Right lobe of liver (tissue), 6 donors: ENCODE results near the gene EFHC2. TPM values are rescaled to one million over a fixed set of nuclear protein-coding genes. Genes with fewer than 3 reads are reported as not detected.
"Not testable (repeated sequence)": the region's sequence is repeated elsewhere in the genome, so short reads cannot be mapped to it uniquely, and the experiment has no call there.

Experiments used
- ATAC-seq, 4 donors: fragments of 200-7000 bp; cut with Tn5 transposase; one replicate each; pipeline ENCODE4 v1.9.1; 2020; ENCODE audit warnings: mild to moderate bottlenecking in 4 of 4, moderate library complexity in 4 of 4
- DNase-seq, 3 donors: peaks; one replicate each; pipeline ENCODE4 v3.0.0-alpha.2; 2020
- H3K27ac ChIP-seq, 3 donors: fragments of 200-600 bp; one replicate each; pipeline ENCODE4 v1.8.0; 2022
- H3K27me3 ChIP-seq, 2 donors: fragments of 200-600 bp; one replicate each; pipeline ENCODE4 v1.8.0; 2022
- H3K36me3 ChIP-seq, 4 donors: fragments of 200-600 bp; sonication (generic) in 1 of 4; one replicate each; pipeline versions ENCODE4 v1.5.1 to v1.8.0; 2017 to 2022; ENCODE audit warnings: control low read depth in 1 of 4
- H3K4me1 ChIP-seq, 4 donors: fragments of 200-600 bp; sonication (generic) in 1 of 4; one replicate each; pipeline versions ENCODE4 v1.5.1 to v1.8.0; 2017 to 2022; ENCODE audit warnings: control low read depth in 1 of 4
- H3K4me3 ChIP-seq, 3 donors: fragments of 200-600 bp; one replicate each; pipeline ENCODE4 v1.8.0; 2022
- H3K9me3 ChIP-seq, 4 donors: fragments of 200-600 bp; sonication (generic) in 1 of 4; one replicate each; pipeline versions ENCODE4 v1.5.1 to v1.8.0; 2017 to 2022; ENCODE audit warnings: control low read depth in 1 of 4
- CTCF ChIP-seq, 4 donors: fragments of 200-600 bp in 3 of 4; fragments of 450-650 bp in 1 of 4; IDR thresholded peaks; one replicate each; pipeline versions ENCODE4 v1.5.1 to v1.8.0; 2016 to 2022; ENCODE audit warnings: antibody characterized with exemption in 4 of 4, mild to moderate bottlenecking in 2 of 4
- POLR2A ChIP-seq: fragments of 450-650 bp; IDR thresholded peaks from one replicate; pipeline ENCODE4 v1.6.1; 2017; ENCODE audit warnings: antibody characterized with exemption, mild to moderate bottlenecking
- WGBS: methylation state at CpG from one replicate; pipeline ENCODE4 v1.1.6; 2018; ENCODE audit warnings: low coverage, low lambda C conversion rate; ENCODE audit not compliant: insufficient coverage; ENCODE audit errors: missing lambda C conversion rate; 5-methylcytosine and 5-hydroxymethylcytosine counted together
- intact Hi-C, 2 donors: fragments of 100-400 bp; cut with DNase I; formaldehyde crosslinking; loops; one replicate each; pipeline versions ENCODE4 v1.11.2 to v1.14.1; 2022
- total RNA-seq, 6 experiments: library from RNA; depleted of rRNA in 2 of 6; stranded (reverse); fragments of >200 nt in 2 of 6; fragmentation: NEBNext Ultra II Directional in 3 of 6; extraction: Animal tissue kit (Norgen Biotek cat#: 25700) in 3 of 6; gene quantifications; one replicate each; pipeline versions ENCODE4 v1.1.0 to v1.2.4, GENCODE V29; 2016 to 2023
- donor health status: DM: no; HTN: yes; CAD: no.
- donor health status: DM: no; HTN: no; CAD: no.
- donor health status: DM: no; HTN: no; CAD: no.
- donor health status: DM: no; HTN: yes; CAD: no.
- donor health status: DM: no; HTN: yes; CAD: no.

Gene EFHC2
- total RNA-seq, 6 experiments from 2014 or later: 0.13 TPM; not detected in 5

DNA sequence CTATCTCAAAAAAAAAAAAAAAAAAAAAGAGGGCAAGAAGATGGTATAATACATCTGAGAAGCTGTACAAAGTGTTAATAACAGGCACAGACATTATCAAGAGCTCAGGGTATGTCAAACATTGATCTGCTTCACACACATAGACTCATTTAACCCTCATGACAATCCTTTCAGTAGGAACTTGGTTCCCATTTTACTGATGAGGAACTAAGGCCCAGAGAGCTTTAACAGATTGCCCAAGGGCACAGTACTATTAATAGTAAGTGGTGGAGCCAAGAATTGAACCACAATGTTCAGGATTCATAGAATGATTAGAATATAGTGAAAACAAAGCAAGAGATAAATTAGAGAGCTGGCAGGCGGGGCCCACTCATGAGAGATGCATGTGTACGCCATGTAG is 154.4 kb downstream of the EFHC2 start:
- Histone ChIP-seq H3K27me3 (no peaks in the 10 kb centered on the region), H3K36me3 (no peaks in the 10 kb centered on the region), H3K4me1 (no peaks in the 10 kb centered on the region), H3K9me3 (no peaks in the 10 kb centered on the region), H3K27ac (no peak overlapping the region), H3K4me3 (no peak overlapping the region)
- no peak for TF ChIP-seq CTCF (IDR thresholded peaks at IDR 0.05)
- no peak for TF ChIP-seq POLR2A
- ATAC-seq: no peak
- intact Hi-C loops: no loop called here
- DNase-seq: no peak
- WGBS: 100% methylated on average over 1 of the region's 2 CpGs

DNA sequence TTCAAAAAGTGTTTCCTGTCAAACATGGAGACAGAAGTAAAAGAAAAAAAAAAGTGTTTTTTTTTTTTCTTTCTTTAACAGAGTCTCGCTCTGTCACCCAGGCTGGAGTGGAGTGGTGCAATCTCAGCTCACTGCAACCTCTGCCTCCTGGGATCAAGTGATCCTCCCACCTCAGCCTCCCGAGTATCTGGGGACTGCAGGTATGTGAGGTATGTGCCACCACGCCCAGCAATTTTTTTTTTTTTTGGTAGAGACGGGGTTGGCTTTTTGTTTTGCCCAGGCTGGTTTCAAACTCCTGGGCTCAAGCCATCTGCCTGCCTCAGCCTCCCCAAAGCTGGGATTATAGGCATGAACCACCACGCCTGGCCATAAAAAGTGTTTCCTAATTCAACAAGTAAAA is 155.6 kb downstream of the EFHC2 start:
- H3K36me3 ChIP-seq, H3K9me3 ChIP-seq, H3K4me1 ChIP-seq, H3K27me3 ChIP-seq, DNase-seq, ATAC-seq, H3K27ac ChIP-seq, H3K4me3 ChIP-seq, intact Hi-C loops: not testable (repeated sequence)
- 61% methylated on average over 5 of the region's 5 CpGs for WGBS

DNA sequence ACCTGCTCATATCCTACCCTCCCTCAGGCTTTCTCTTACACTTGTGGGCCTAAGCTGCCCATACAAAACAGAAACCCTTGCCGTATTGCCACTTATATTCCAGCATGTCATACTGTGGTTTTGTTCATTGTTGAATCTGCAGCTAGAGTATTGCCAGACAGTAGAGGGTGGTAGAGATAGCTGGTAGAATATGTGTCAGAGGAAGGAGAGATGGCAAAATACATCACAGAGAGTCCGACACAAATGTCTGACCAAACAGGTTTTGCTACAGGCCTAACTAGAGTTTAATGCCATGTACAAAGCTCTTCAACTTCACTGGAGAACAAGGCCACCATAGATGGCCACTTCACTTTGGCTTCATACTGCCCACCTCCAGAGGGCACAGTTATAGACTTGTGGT is 160.1 kb downstream of the EFHC2 start:
- Histone ChIP-seq H3K9me3 (no peaks in the 10 kb centered on the region), H3K27me3 (no peaks in the 10 kb centered on the region), H3K27ac (no peak overlapping the region), H3K4me3 (no peak overlapping the region), H3K4me1 (no peaks in the 10 kb centered on the region), H3K36me3 (no peaks in the 10 kb centered on the region)
- DNase-seq (no peak), ATAC-seq (no peak)
- TF ChIP-seq CTCF (IDR thresholded peaks at IDR 0.05): no peak
- TF ChIP-seq POLR2A: no peak
- WGBS: 66% methylated on average over 2 of the region's 2 CpGs
- intact Hi-C loops: no loop called here

- no peaks in the 10 kb centered on the region for H3K9me3 ChIP-seq
- H3K27ac ChIP-seq: no peak overlapping the region
- H3K36me3 ChIP-seq: no peaks in the 10 kb centered on the region
- ATAC-seq (no peak), DNase-seq (no peak)
- H3K27me3 ChIP-seq: no peaks in the 10 kb centered on the region
- H3K4me1 ChIP-seq: no peaks in the 10 kb centered on the region
- no peak for TF ChIP-seq POLR2A
- TF ChIP-seq CTCF (IDR thresholded peaks at IDR 0.05): no peak
- no peak overlapping the region for H3K4me3 ChIP-seq
- intact Hi-C loops: no loop called here
- 76% methylated on average over 6 of the region's 6 CpGs for WGBS
Measured at GRCh38 chrX:44178274-44179053, 165.0 kb downstream of the EFHC2 start.

- TF ChIP-seq POLR2A (no peak), CTCF (IDR thresholded peaks at IDR 0.05) (no peak)
- intact Hi-C loops: no loop called here
- DNase-seq (no peak), ATAC-seq (no peak)
- Histone ChIP-seq H3K27me3 (no peaks in the 10 kb centered on the region), H3K4me1 (no peaks in the 10 kb centered on the region), H3K27ac (no peak overlapping the region), H3K4me3 (no peak overlapping the region), H3K9me3 (no peaks in the 10 kb centered on the region), H3K36me3 (no peaks in the 10 kb centered on the region)
- WGBS: 52% methylated on average over 2 of the region's 2 CpGs
Measured at GRCh38 chrX:44175455-44175854, 168.0 kb downstream of the EFHC2 start.
